Stimulated activated CD8-positive, alpha-beta memory T cell treated with anti-CD3 and anti-CD28 coated beads, Interleukin-12 subunit alpha, Interleukin-12 subunit beta, amount 100 ng/mL, for 1 hour (primary cell): ENCODE data around the gene AXIN1.

ENCODE experiments used
- DNase-seq: peaks from one replicate; pipeline ENCODE4 v3.0.0-alpha.2; 2020; ENCODE audit warnings: low read depth

The AXIN1 gene

GRCh38 chr16:303760-304505, 48.6 kb downstream of the AXIN1 start:
- DNase-seq = no peak

GRCh38 chr16:301950-302349, 50.6 kb downstream of the AXIN1 start:
- no peak for DNase-seq

DNA sequence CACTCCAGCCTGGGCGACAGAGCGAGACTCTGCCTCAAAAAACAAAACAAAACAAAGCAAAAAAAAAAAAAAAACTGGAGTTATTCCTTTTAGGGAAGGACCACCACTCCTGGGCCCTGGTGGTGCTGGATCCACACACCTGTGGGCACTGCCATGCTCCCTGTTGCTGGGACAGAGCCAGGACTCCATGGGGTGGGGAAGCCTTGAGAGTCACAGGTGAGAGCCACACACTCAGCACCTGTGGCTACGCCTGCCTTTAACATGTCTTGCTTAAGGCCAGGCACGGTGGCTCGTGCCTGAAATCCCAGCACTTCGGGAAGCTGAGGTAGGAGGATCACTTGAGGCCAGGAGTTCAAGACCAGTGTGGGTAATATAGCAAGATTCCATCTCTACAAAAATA, 51.3 kb downstream of the AXIN1 start:
- no peak for DNase-seq

- DNase-seq = no peak
These were observed 54.7 kb downstream of the AXIN1 start for GRCh38 chr16:297832-298231.

GRCh38 chr16:296806-297510, 55.6 kb downstream of the AXIN1 start:
- DNase-seq = no peak

DNA sequence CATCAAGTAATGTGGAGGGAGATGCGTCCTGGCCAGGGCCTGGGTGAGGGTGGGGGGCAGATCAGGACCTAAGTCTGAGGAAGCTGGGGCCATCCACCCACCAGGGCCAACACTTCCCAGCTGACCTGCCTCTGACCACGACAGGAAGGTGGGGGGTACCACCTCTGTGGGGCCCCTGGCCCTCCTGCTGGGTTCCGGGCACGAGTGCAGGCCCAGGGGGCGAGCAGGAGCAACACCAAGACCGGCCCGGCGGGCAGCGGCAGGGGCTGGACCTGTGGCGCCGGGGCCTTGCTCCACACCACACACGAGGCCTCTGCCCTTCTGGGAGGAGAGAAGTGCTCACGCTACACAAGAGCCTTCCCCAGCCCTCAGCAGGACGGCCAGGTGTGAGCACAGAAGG, 56.2 kb downstream of the AXIN1 start:
- no peak for DNase-seq

- no peak for DNase-seq
These were observed 59.3 kb downstream of the AXIN1 start for GRCh38 chr16:293043-293775.

DNA sequence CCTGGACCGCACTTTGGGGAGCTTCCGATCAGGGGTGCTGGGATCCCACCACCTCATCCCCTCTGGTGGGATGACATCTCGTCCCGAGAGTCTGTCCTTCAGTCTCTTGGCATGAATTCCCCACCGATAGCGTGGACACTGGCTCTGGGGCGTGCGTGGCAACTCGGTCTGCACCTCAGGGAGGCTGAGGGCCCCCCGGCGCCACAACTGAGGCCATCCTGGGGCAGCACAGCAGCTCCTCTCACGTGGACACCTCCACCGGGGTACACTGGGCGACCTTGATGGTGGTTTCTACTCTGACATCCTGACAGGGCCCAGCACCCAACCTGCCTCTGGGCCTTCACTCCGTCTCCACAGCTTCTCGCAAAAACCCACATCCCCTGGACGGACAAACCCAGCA, 61.0 kb downstream of the AXIN1 start:
- DNase-seq = no peak

- no peak for DNase-seq
These were observed 61.7 kb downstream of the AXIN1 start for GRCh38 chr16:290681-291405.

DNA sequence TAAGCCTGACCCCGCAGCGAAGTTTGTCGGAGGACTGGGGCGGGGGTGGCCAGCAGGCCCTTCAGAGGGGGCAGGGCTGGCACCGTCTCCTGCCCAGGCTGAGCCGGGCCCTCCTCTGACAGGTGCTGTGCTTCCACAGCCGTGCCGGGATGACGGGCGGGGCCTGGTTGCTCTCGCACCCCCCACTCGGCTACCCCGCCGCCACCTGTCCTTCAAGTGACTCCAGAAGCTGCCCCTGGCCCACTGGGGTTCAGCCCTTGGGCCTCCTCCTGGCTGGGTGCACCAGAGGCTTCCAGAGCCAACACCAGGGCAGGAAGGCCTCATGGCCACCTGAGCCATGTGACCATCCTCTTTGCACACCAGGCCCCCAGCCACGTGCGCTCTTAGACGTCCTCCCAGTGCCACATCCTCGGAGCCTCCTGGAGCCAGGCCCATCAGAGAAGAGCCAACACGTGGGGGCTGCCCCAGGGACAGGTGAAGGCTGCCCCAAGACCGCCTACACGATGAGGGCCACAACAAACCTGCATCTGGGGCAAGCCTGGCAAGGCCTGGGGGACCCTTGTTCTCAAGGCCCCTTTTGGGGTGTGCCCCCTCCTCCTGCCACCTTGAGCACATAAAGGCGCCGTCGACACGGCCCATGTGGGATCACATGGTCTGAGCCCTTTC, 62.4 kb downstream of the AXIN1 start:
- no peak for DNase-seq

GRCh38 chr16:289395-289997, 63.0 kb downstream of the AXIN1 start:
- DNase-seq = no peak

- DNase-seq = no peak
These were observed 64.3 kb downstream of the AXIN1 start for GRCh38 chr16:287981-288920.

- no peak for DNase-seq
These were observed 65.2 kb downstream of the AXIN1 start for GRCh38 chr16:287298-287811.

- no peak for DNase-seq
These were observed 65.8 kb downstream of the AXIN1 start for GRCh38 chr16:286491-287297.

DNA sequence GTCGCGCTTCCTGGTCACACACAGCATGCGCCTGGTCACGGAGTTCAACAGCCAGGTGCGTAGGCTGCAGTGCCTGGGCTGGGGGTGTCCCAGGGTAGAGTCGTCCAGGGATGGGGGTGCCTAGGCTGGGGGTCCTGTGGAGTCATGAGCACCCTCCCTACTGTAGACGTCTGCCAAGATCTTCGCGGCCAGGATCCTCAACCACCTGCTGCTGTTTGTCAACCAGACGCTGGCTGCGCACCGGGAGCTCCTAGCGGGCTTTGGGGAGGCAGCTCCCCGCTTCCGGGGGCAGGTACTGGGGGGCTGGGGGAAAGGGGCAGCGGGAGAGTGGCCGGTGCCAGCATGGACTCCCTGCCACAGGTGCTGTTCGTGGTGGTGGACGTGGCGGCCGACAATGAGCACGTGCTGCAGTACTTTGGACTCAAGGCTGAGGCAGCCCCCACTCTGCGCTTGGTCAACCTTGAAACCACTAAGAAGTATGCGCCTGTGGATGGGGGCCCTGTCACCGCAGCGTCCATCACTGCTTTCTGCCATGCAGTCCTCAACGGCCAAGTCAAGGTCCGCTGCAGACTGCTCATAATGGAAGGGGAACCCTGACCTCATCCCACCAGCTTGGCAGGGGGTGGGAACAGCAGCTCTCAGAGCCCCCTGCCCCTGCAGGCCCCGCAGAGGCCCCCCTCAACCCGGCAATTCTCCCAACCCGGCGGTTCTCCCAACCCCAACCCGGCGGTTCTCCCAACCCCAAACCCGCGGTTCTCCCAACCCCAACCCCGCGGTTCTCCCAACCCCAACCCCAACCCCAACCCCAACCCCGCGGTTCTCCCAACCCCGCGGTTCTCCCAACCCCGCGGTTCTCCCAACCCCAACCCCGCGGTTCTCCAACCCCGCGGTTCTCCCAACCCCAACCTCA, 67.1 kb downstream of the AXIN1 start:
- DNase-seq = no peak

- no peak for DNase-seq
These were observed 68.1 kb downstream of the AXIN1 start for GRCh38 chr16:284204-285120.
